ENCODE data around the gene TRIM3.

TRIM3 gene

GRCh38 chr11:6400431-6401345 lies 73.1 kb downstream of the TRIM3 start:
- DNase-seq: no peak
